Activated naive CD8-positive, alpha-beta T cell (primary cell): ENCODE data around the gene MYZAP.

Experiments used
- H3K27ac Mint-ChIP-seq: one replicate; pipeline ENCODE4 v1.8.0; 2021; ENCODE audit warnings: mixed read lengths
- H3K27me3 Mint-ChIP-seq: one replicate; pipeline ENCODE4 v1.8.0; 2021; ENCODE audit warnings: mixed read lengths
- H3K36me3 Mint-ChIP-seq: one replicate; pipeline ENCODE4 v1.8.0; 2021; ENCODE audit warnings: mixed read lengths
- H3K4me1 Mint-ChIP-seq: one replicate; pipeline ENCODE4 v1.8.0; 2021; ENCODE audit warnings: low read depth, mixed read lengths
- H3K4me3 Mint-ChIP-seq: one replicate; pipeline ENCODE4 v1.8.0; 2021; ENCODE audit warnings: mild to moderate bottlenecking, mixed read lengths
- H3K9me3 Mint-ChIP-seq: one replicate; pipeline ENCODE4 v1.8.0; 2021; ENCODE audit warnings: low read depth, mixed read lengths

The MYZAP gene

DNA sequence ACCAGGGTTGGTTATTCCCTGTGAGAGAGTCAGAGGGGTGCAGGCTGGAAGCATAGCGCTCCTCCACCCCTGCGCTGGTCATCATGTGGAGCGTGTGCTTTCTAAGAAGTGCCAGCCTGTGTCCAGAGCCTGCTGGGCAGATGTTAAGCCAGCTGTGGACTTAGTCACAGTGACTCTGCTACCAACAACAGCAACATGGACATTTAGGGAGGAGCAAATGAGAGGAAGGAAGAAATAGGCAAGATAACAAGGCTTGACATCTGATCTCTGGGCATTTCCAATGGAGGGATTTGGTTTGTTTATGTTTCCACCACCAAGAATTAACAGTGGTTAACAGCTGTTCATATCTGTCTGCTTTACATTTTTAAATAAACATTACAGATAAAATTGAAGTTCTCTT lies 36.4 kb upstream of the MYZAP start:
- Mint-ChIP-seq H3K9me3 (no peaks in the 10 kb centered on the region), H3K36me3 (no peaks in the 10 kb centered on the region), H3K4me3 (no peak overlapping the region), H3K27me3 (no peaks in the 10 kb centered on the region), H3K4me1 (peaks cover 3% of the 10 kb centered on the region), H3K27ac (no peak overlapping the region)

DNA sequence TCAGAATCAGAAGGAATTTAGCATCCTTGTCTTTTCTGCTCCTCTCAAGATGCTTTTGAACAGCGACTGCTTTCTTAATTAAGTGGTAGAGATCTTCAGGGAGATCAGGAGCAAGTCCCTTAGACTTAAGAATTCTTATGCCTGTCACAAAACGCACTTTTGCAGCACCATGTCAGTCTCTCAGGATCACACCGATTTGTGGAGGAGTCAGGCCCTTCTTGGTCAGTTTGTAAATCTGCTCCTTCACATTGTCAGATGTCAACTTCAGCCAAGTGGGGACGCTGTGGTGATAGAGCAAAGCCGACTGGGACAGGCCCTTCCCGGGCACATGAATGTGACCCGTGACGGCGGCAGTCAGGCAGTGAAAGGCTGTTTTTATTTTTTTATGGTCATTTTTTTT lies 35.7 kb upstream of the MYZAP start:
- H3K4me3 Mint-ChIP-seq = no peak overlapping the region
- H3K36me3 Mint-ChIP-seq = no peaks in the 10 kb centered on the region
- no peaks in the 10 kb centered on the region for H3K9me3 Mint-ChIP-seq
- no peaks in the 10 kb centered on the region for H3K27me3 Mint-ChIP-seq
- peaks cover 10% of the 10 kb centered on the region for H3K4me1 Mint-ChIP-seq
- no peak overlapping the region for H3K27ac Mint-ChIP-seq

DNA sequence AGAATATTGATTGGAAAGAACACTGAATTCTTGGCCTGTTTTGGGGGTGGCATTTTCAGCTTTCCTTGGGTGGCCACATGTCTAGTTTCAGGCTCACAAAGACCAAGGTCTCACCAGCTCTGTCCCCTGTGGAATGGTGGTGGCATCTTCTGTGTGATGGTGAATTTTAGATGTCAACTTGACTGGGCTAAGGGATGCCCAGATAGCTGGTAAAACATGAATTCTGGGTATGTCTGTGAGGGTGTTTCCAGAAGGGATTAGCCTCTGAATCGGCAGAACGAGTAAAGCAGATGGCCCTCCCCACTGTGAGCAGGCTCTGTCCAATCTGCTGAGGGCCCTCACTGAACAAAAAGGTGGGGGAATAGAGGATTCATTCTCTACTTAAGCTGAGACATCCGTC lies 34.4 kb upstream of the MYZAP start:
- H3K27ac Mint-ChIP-seq = no peak overlapping the region
- no peak overlapping the region for H3K4me3 Mint-ChIP-seq
- H3K4me1 Mint-ChIP-seq = peaks cover 21% of the 10 kb centered on the region
- H3K9me3 Mint-ChIP-seq = peaks cover 3% of the 10 kb centered on the region
- H3K36me3 Mint-ChIP-seq = peaks cover 2% of the 10 kb centered on the region
- H3K27me3 Mint-ChIP-seq = no peaks in the 10 kb centered on the region

DNA sequence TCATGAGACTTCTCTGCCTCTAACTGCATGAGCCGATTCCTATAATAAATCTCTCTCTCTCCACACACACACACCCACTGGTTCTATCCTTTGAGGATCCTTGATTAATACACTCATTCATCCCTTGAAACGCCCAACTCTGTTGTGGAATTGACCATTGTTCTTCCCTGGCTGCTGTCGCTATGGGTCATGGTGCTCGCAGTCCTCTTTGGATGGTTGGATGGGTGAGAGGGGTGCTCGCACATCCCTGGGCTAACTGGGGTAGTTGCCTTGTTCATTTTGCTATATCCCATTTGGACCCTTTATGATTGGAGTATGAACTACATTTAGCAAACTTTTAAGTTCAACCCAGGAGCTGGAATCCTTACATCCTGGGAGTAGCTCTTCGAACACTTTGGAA lies 33.9 kb upstream of the MYZAP start:
- H3K9me3 Mint-ChIP-seq = peaks cover 3% of the 10 kb centered on the region
- H3K36me3 Mint-ChIP-seq = peaks cover 2% of the 10 kb centered on the region
- no peaks in the 10 kb centered on the region for H3K27me3 Mint-ChIP-seq
- no peak overlapping the region for H3K4me3 Mint-ChIP-seq
- peaks cover 27% of the 10 kb centered on the region for H3K4me1 Mint-ChIP-seq
- no peak overlapping the region for H3K27ac Mint-ChIP-seq

DNA sequence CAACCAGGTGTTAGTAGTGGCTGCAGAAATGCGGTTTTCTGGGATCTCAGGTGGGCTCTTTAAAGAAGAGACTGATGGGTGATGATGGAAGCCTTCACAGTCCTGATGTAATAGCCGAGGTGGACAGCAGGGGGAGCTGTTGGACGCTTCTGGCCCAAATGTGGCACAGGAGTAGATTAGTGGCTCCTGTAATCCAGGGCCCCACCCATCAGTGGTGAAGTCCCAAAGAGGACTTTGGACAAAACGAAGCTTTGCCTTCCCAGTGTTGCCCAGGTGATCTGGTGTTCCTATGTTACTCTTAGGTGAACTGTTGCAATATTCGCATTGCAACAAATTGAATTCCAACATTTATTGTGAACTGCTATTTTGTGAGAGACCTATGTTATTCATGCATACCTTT lies 31.8 kb upstream of the MYZAP start:
- Mint-ChIP-seq H3K9me3 (peaks cover 3% of the 10 kb centered on the region), H3K4me1 (peaks cover 37% of the 10 kb centered on the region), H3K27ac (no peak overlapping the region), H3K27me3 (no peaks in the 10 kb centered on the region), H3K36me3 (peaks cover 2% of the 10 kb centered on the region), H3K4me3 (no peak overlapping the region)

DNA sequence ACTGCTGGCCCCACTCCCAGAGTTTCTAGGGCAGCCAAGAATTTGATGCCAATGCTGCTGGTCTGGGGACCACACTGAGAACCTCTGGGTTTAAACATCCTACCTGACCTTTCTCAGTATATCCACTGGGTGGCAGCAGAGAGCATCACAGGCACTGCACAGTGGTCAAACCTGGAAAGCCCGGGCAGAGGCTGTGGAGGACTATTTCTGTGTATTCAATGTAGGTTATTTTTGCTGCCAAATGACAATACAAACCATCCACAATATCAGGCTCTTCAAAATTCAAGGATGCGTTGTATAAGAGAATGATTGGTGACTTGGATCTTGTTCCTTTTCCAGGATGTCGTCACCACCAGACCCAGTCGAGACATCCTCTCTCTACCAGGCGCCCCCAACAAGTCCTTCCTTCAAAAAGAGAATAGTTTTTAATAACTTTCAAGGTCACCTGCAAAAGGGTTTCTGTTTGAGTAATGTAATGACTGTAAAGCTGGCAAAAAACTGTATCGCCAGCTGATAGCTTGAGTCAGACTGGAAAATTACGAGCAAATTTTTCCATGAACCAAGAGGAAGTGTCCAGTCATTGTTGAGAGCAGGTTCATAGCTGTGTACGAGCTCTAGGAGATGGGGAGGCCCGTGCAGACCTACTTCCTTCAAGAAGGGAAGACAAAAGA lies 30.5 kb upstream of the MYZAP start:
- Mint-ChIP-seq H3K36me3 (peaks cover 2% of the 10 kb centered on the region), H3K4me1 (peaks cover 45% of the 10 kb centered on the region)

DNA sequence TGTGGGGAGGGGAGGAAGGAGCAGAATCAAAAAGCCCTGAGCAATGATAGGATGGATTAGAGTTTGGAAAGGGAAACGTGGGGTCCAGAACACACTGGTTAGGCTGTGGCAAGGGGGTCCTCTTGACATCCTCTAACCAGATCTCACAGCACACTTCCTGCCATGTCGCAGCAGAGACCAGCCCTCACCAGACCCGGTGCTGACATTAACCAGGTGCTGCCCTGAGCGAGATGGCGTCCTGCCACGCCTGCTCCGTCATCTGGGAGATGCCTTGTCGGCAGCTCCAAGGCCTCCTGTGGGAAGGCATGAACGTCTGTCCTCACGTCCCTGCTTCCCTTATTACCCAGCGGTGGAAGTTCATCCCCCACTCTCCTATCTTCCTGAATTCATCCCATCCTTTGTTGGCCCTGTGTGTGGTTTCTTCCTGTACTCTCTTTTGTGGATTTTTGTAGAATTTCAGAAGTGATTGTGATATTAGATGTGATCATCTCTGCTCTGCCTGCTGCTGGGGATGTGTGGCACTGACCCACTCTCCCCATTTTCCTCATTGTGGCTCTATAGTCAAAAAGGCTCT lies 29.4 kb upstream of the MYZAP start:
- Mint-ChIP-seq H3K4me1 (peaks cover 47% of the 10 kb centered on the region), H3K36me3 (peaks cover 2% of the 10 kb centered on the region), H3K27ac (peak overlapping the region; percentile 80), H3K27me3 (no peaks in the 10 kb centered on the region), H3K9me3 (peaks cover 3% of the 10 kb centered on the region), H3K4me3 (no peak overlapping the region)

More for the DNA sequence above, 30.5 kb upstream of the MYZAP start:
- peak overlapping the region; percentile 95 for H3K27ac Mint-ChIP-seq
- no peaks in the 10 kb centered on the region for H3K27me3 Mint-ChIP-seq
- peaks cover 3% of the 10 kb centered on the region for H3K9me3 Mint-ChIP-seq
- peak overlapping the region; percentile 65 for H3K4me3 Mint-ChIP-seq

DNA sequence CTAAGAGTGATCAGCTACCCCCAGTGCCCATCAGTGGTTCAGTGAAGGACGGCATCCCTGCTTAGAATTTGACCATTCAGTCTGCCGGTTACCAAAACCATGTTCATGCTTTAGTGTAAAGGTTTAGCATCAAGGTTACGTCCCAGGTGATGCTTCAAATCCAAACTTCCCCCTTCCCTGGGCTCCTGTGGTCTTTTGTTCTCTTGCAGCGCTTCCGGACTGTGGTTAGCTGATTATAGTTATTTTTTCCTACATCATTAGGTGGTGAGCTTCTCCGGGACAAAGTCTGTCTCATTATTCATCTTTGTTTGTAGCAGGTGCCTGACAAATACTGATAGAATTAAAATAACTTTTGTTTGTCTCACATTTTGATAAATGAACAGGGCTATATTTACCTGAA lies 28.3 kb upstream of the MYZAP start:
- no peaks in the 10 kb centered on the region for H3K27me3 Mint-ChIP-seq
- H3K36me3 Mint-ChIP-seq = peaks cover 2% of the 10 kb centered on the region
- H3K4me1 Mint-ChIP-seq = peaks cover 47% of the 10 kb centered on the region
- H3K4me3 Mint-ChIP-seq = peak overlapping the region; percentile 25
- H3K9me3 Mint-ChIP-seq = peaks cover 3% of the 10 kb centered on the region
- H3K27ac Mint-ChIP-seq = peak overlapping the region; percentile 80

DNA sequence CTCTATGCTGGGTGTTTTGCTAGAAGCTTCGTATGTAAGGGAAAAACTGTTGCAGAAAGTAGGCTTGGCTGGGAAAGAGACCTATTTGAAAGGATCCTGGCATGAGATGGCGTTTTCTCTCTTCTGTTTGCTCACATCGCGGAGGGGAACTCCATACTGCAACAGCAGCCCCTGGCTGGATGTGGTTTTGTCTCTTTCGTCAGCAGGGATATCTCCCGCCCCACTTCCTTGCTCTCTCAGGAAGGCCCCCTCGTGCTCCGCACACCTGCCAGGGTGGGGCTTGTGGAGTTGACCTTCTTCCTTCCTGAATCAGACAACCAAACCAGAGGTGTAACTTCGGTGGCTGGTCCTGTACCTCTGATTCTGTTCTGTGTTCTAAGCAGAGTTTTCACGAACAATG lies 26.4 kb upstream of the MYZAP start:
- Mint-ChIP-seq H3K4me3 (peak overlapping the region; percentile 46), H3K27ac (peak overlapping the region; percentile 72), H3K9me3 (peaks cover 3% of the 10 kb centered on the region), H3K4me1 (peaks cover 44% of the 10 kb centered on the region), H3K36me3 (peaks cover 2% of the 10 kb centered on the region), H3K27me3 (peaks cover 5% of the 10 kb centered on the region)

DNA sequence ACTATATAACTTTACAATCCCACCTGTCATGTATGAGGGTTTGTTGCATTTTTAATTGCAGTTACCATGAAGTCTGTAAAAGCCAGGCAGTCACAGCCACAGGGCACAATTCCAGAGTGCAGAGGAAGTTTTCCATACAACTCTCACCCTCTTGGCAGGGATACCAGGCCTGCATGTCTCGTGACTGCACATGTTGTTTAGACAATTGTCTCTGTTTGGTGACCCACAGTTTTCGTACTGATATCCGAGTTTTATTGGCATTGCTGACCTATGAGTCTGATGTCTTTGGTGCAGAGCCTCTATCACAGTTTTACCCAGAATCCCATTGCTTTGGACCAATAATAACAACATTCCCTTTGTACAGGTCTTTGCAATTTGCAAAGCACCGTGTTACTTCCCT lies 24.9 kb upstream of the MYZAP start:
- Mint-ChIP-seq H3K27ac (no peak overlapping the region), H3K9me3 (no peaks in the 10 kb centered on the region), H3K4me3 (no peak overlapping the region), H3K4me1 (peaks cover 29% of the 10 kb centered on the region), H3K36me3 (no peaks in the 10 kb centered on the region), H3K27me3 (peaks cover 5% of the 10 kb centered on the region)

DNA sequence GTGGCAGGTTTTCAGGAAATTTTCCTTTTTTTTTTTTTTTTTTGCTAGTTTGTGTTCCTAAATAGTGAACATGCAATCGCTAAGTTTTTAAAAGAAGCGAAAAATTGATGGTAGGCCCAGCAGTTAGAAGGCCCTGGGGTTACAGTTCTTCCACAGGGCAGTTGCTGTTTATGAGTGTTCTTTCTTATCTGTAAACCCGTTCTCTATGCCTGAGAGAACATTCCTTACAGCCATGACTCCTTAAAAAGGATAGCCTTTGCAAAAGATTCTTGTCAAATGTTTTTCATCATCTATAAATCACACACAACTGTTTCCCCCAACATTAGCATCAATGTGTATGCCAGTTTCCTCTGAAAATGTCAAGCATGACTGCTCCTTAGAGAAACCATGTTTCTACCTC lies 23.8 kb upstream of the MYZAP start:
- H3K9me3 Mint-ChIP-seq = no peaks in the 10 kb centered on the region
- H3K4me3 Mint-ChIP-seq = no peak overlapping the region
- H3K27me3 Mint-ChIP-seq = peaks cover 5% of the 10 kb centered on the region
- H3K36me3 Mint-ChIP-seq = no peaks in the 10 kb centered on the region
- H3K27ac Mint-ChIP-seq = no peak overlapping the region
- H3K4me1 Mint-ChIP-seq = peaks cover 19% of the 10 kb centered on the region

DNA sequence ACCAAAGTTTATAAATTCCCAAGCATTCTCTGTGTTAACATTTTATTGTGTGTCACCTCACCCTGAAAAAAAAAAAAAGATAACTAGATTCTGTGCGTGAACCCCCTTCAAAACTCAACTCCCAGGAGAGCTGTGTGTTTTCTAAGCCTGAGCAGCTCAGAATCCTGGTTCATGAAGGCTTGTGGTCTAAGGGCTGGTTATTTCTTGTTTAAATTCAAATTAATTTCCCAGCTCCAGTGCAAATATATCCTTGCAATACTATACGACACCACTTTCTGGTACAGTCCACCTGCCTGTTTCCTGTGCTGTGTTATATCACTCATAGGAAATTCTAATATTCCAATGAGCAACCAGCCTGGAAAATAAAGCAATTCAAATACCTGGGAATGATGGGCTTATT lies 23.4 kb upstream of the MYZAP start:
- Mint-ChIP-seq H3K4me1 (peaks cover 16% of the 10 kb centered on the region), H3K4me3 (no peak overlapping the region), H3K27ac (no peak overlapping the region), H3K9me3 (no peaks in the 10 kb centered on the region), H3K27me3 (peaks cover 5% of the 10 kb centered on the region), H3K36me3 (no peaks in the 10 kb centered on the region)

DNA sequence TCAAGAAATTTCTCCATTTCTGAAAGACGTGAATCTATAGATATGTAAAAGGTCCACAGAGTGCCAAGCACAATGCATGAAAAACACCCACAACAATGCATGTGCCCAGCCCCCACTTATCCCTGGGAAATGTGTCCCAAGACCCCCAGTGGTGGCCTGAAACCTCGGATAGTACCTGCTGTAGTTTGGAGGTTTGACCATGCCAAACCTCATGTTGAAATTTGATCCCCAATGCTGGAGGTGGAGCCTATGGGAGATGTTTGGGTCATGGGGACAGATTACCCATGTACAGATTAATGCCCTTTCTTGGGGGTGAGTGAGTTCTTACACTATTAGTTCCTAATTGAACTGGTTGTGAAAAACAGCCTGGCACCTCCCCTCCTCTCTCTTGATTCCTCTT lies 21.4 kb upstream of the MYZAP start:
- Mint-ChIP-seq H3K9me3 (no peaks in the 10 kb centered on the region), H3K4me1 (peaks cover 6% of the 10 kb centered on the region), H3K27ac (no peak overlapping the region), H3K4me3 (no peak overlapping the region), H3K36me3 (no peaks in the 10 kb centered on the region), H3K27me3 (peaks cover 5% of the 10 kb centered on the region)

DNA sequence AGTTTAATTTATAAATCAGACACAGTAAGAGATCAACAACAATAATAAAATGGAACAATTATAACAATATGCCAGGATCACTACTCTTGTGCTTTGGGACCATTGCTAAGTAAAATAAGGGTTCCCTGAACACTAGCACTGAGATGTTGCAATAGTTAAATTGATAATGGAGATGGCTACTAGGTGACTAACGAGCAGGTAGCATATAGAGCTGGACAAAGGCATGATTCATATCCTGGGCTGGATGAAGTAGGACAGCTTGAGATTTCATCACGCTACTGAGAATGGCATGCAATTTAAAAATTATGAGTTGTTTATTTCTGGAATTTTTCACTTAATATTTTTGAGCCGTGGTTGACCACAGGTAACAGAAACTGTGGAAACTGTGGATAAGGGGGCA lies 20.7 kb upstream of the MYZAP start:
- H3K27me3 Mint-ChIP-seq = peaks cover 5% of the 10 kb centered on the region
- no peaks in the 10 kb centered on the region for H3K9me3 Mint-ChIP-seq
- H3K4me1 Mint-ChIP-seq = peaks cover 2% of the 10 kb centered on the region
- H3K36me3 Mint-ChIP-seq = no peaks in the 10 kb centered on the region
- H3K27ac Mint-ChIP-seq = no peak overlapping the region
- H3K4me3 Mint-ChIP-seq = no peak overlapping the region

DNA sequence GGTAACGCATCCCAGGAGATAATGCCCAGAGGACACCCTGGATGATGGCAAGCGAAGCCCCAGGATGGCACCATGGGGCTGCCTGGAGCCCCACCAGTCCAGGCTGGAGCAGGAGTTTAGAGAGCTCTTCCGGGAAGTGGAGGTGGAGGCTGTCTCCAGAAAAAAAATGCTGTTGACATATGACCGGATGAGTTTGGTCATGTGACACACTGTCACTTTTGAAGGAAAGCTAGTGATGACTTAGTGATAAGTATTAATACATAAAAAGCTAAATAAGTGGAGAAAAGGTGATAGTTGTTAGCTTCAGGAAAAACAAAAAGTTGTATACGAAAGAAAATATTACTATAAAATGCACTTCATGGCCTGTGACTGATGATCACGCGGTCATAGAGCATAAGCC lies 20.0 kb upstream of the MYZAP start:
- no peaks in the 10 kb centered on the region for H3K9me3 Mint-ChIP-seq
- H3K27me3 Mint-ChIP-seq = peaks cover 5% of the 10 kb centered on the region
- H3K36me3 Mint-ChIP-seq = no peaks in the 10 kb centered on the region
- no peaks in the 10 kb centered on the region for H3K4me1 Mint-ChIP-seq
- H3K4me3 Mint-ChIP-seq = no peak overlapping the region
- H3K27ac Mint-ChIP-seq = no peak overlapping the region

DNA sequence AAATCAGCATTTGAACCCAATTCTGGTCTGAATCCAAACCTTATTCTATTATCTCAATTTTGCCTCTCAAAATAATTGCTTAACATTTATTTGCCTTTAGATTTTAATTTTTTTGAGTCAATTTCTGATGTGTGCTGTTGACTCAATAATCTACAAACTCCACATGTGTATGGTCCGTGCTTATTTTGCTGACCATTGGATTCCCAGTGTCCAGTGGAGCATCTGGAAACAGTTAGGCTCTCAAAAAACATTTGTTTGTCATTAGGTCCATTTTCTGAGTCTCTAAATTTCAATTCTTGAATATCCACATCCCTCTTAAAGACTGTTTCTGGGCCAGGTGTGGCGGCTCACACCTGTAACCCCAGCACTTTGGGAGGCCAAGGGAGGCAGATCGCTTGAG lies 19.2 kb upstream of the MYZAP start:
- Mint-ChIP-seq H3K27me3 (peaks cover 5% of the 10 kb centered on the region), H3K27ac (no peak overlapping the region), H3K36me3 (no peaks in the 10 kb centered on the region), H3K4me1 (no peaks in the 10 kb centered on the region), H3K4me3 (no peak overlapping the region), H3K9me3 (no peaks in the 10 kb centered on the region)
